PFSK-1 (cell line): ENCODE data around the gene PEAK3.

Source experiments
- FOXP2 ChIP-seq: optimal IDR thresholded peaks from 2 replicates; pipeline ENCODE3; 2011; ENCODE audit warnings: borderline replicate concordance, control low read depth, inconsistent platforms; ENCODE audit not compliant: insufficient read depth; ENCODE audit errors: extremely low read length, extremely low read depth
- POLR2AphosphoS5 ChIP-seq: IDR thresholded peaks from 2 replicates; pipeline ENCODE4 v1.6.1; 2012; ENCODE audit warnings: low read depth, mild to moderate bottlenecking, control low read depth, low read length, moderate library complexity
- REST ChIP-seq, 2 experiments: IDR thresholded peaks; 2 replicates each; pipeline versions ENCODE4 v1.6.1 to v1.8.0; 2011 to 2012; ENCODE audit warnings: low read depth in 2 of 2, low read length in 2 of 2, control low read depth in 1 of 2, inconsistent platforms in 1 of 2, mild to moderate bottlenecking in 1 of 2, moderate library complexity in 1 of 2; ENCODE audit not compliant: insufficient read depth in 1 of 2
- TAF1 ChIP-seq: IDR thresholded peaks from 2 replicates; pipeline ENCODE4 v1.6.1; 2012; ENCODE audit warnings: low read length, control low read depth, borderline replicate concordance; ENCODE audit not compliant: insufficient read depth

- TF ChIP-seq POLR2AphosphoS5 (no peak), FOXP2 (no peak), REST (IDR thresholded peaks at IDR 0.05; ENCODE audit: insufficient read depth in 1 of 2, low read depth in 2 of 2, low read length in 2 of 2) (no peak), TAF1 (no peak)
Measured at GRCh38 chr19:2311093-2311492, 29.1 kb upstream of the PEAK3 start.
